Measurements from ENCODE around the gene SLC12A5. TPM values are rescaled to one million over a fixed set of nuclear protein-coding genes. Genes with fewer than 3 reads are reported as not detected.
A peak's percentile ranks its signal among the peaks of the same experiment; 100 is the strongest.
"Not testable (repeated sequence)": the region's sequence is repeated elsewhere in the genome, so short reads cannot be mapped to it uniquely, and the experiment has no call there.

The SLC12A5 gene
- total RNA-seq, 2 donors from 2014 or later: 0.61 TPM; not detected in 1

GRCh38 chr20:46081074-46081473 lies 52.1 kb downstream of the SLC12A5 start:
- Mint-ChIP-seq H3K27ac (no peak overlapping the region), H3K36me3 (ENCODE audit: low read depth) (peaks cover 48% of the 10 kb centered on the region), H3K4me1 (peaks cover 19% of the 10 kb centered on the region), H3K9me3 (no peaks in the 10 kb centered on the region), H3K4me3 (no peak overlapping the region), H3K27me3 (no peaks in the 10 kb centered on the region)
- no peak for ATAC-seq (replicated peaks)

DNA sequence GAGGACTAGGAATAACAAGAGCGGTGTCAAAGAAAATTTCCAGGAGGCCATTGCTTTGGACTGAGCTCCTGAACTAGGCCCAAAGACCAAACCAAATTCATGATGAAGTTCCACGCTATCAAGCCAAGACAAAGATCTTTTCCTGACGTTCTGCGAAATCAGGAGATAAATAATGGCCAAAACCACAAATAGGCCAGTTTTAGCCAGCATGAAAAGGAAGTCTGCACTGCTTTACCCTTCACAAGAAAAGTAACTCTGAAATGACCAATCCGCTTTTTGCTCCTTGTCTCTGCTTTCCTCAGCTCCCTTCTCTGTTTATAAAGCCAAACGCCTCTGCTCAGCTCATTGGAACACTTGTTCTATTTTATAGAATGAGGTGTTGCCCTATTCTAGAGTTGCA lies 54.1 kb downstream of the SLC12A5 start:
- no peak for ATAC-seq (replicated peaks)

DNA sequence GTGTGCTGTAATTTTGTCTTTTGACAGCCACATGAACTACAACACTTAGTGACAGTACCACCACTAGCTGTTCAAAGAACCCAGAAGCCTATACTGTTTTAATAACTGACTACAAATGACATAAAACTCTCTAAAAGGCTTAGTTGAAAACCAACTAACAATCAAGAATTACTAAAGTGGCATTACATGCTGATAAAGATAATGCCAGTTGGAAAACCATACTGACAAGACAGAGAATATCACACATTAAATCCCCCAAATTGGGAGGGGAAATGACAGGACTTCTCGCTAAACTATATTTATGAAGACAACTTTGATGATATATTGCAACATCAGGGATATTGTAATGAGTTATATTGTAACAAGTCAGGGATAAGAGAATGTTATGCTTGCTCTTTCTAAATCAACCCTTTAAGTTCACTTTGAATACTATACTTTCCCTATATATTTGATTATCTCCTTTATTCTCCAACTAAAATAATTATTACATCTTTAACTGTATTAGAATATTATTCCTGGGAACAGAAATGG lies 54.6 kb downstream of the SLC12A5 start:
- H3K9me3 Mint-ChIP-seq: no peaks in the 10 kb centered on the region
- no peak for ATAC-seq (replicated peaks)
- H3K36me3 Mint-ChIP-seq (ENCODE audit: low read depth): peaks cover 44% of the 10 kb centered on the region
- peaks cover 37% of the 10 kb centered on the region for H3K4me1 Mint-ChIP-seq
- no peaks in the 10 kb centered on the region for H3K27me3 Mint-ChIP-seq
- no peak overlapping the region for H3K4me3 Mint-ChIP-seq
- H3K27ac Mint-ChIP-seq: no peak overlapping the region

More for the DNA sequence above, 54.1 kb downstream of the SLC12A5 start:
- no peaks in the 10 kb centered on the region for H3K27me3 Mint-ChIP-seq
- H3K27ac Mint-ChIP-seq: no peak overlapping the region
- H3K4me3 Mint-ChIP-seq: no peak overlapping the region
- peaks cover 34% of the 10 kb centered on the region for H3K4me1 Mint-ChIP-seq
- no peaks in the 10 kb centered on the region for H3K9me3 Mint-ChIP-seq
- H3K36me3 Mint-ChIP-seq (ENCODE audit: low read depth): peaks cover 46% of the 10 kb centered on the region

GRCh38 chr20:46084805-46085178 lies 55.8 kb downstream of the SLC12A5 start:
- no peaks in the 10 kb centered on the region for H3K9me3 Mint-ChIP-seq
- peaks cover 32% of the 10 kb centered on the region for H3K36me3 Mint-ChIP-seq (ENCODE audit: low read depth)
- no peak for ATAC-seq (replicated peaks)
- H3K27me3 Mint-ChIP-seq: no peaks in the 10 kb centered on the region
- no peak overlapping the region for H3K4me3 Mint-ChIP-seq
- H3K27ac Mint-ChIP-seq: no peak overlapping the region
- H3K4me1 Mint-ChIP-seq: peaks cover 37% of the 10 kb centered on the region

GRCh38 chr20:46085179-46085851 lies 56.3 kb downstream of the SLC12A5 start:
- Mint-ChIP-seq H3K4me3 (no peak overlapping the region), H3K27ac (no peak overlapping the region), H3K9me3 (no peaks in the 10 kb centered on the region), H3K4me1 (peaks cover 42% of the 10 kb centered on the region), H3K36me3 (ENCODE audit: low read depth) (peaks cover 28% of the 10 kb centered on the region), H3K27me3 (no peaks in the 10 kb centered on the region)
- ATAC-seq (replicated peaks): no peak

DNA sequence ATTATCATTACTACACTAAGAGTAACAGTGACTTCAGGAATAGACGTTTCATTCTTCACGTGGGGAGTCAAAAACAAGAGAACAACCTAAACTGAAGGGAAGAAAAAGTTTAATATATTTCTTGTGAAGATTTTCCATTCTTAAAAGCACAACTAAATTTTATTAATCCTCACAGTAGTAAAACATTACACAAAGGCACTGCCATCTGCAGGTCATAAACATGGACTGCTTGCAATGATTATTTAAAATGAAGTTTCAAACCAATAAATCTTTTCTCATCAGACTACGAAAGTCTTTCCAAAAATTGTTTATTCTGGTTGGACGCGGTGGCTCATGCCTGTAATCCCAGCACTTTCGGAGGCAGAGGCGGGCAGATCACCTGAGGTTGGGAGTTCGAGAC lies 58.1 kb downstream of the SLC12A5 start:
- no peak for ATAC-seq (replicated peaks)
- H3K9me3 Mint-ChIP-seq: no peaks in the 10 kb centered on the region
- no peaks in the 10 kb centered on the region for H3K27me3 Mint-ChIP-seq
- peaks cover 37% of the 10 kb centered on the region for H3K4me1 Mint-ChIP-seq
- H3K36me3 Mint-ChIP-seq (ENCODE audit: low read depth): peaks cover 27% of the 10 kb centered on the region
- H3K27ac Mint-ChIP-seq: no peak overlapping the region
- peak overlapping the region; percentile 87 for H3K4me3 Mint-ChIP-seq

GRCh38 chr20:46088409-46089166 lies 59.6 kb downstream of the SLC12A5 start:
- Mint-ChIP-seq H3K36me3 (ENCODE audit: low read depth) (peaks cover 27% of the 10 kb centered on the region), H3K27ac (peak overlapping the region; percentile 94), H3K27me3 (no peaks in the 10 kb centered on the region), H3K4me1 (peaks cover 31% of the 10 kb centered on the region), H3K9me3 (no peaks in the 10 kb centered on the region), H3K4me3 (peak overlapping the region; percentile 87)
- ATAC-seq (replicated peaks): no peak

DNA sequence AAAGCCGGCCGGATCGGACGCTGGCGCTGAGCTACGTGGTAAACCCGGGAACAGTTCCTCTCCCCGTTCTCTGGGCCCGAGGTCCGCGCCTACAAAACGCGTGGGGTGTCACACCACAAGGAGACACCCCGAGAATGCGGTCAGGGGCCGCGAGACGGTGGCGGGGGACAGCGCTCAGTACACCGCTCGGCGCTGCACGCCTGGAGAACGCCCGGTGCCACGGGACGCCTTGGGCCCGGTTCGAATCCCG lies 60.1 kb downstream of the SLC12A5 start:
- Mint-ChIP-seq H3K36me3 (ENCODE audit: low read depth) (peaks cover 27% of the 10 kb centered on the region), H3K9me3 (no peaks in the 10 kb centered on the region), H3K27me3 (no peaks in the 10 kb centered on the region), H3K27ac (peak overlapping the region; percentile 94), H3K4me1 (peaks cover 31% of the 10 kb centered on the region), H3K4me3 (peak overlapping the region; percentile 87)
- peak; percentile 49 for ATAC-seq (replicated peaks)

DNA sequence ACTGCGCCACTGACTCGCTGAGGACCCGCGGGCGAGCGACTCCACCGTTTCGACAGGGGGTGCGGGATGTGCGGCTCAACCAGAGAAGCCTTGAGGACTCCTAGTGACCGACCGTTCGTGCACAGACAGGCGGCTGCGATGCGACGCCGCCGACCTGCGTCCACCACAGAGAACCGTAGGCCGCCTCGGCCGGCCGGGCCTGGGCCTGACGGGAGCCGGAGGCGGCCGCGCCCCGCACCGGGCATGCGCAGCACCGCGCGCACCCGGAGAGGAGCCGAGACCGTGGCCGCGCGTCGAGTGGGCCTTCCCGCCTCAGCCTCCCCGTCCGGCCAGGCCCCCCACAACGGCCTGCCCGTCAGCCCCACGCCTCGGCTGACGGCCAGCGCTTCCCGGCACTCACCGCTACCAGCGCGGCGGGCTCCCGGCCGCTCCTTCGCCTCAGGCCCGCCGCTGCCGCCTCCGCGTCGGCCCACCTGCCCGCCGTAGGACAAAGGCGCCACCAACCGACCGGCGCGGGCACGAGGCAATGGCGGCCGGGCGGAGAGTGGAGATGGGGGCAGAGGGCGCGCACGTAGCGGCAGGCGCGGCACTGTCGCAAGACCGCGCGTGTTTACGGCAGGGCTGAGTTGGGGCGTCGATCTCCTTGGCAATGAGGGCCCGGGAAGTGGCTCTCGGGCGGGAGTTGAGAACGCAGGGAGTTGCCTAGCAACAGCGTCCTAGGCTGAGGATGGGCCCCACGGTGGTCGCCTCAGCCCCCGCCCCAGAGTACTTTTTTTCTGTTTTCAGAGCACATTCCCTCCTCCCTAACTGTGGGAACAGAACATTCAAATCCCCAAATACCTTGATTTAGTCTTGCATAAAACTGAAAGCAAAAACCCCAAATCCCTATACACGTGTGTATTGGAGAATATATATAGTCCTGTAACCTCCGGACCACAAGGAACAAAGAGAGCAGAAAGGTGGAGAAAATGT lies 60.7 kb downstream of the SLC12A5 start, which contains the start of gene NCOA5:
TSS of gene NCOA5 (minus strand) at position 546 of the 972 bp plus-strand sequence. CDS start 10,538 bp downstream, outside the sequence.
- Mint-ChIP-seq H3K27ac (peak within 1 kb of the TSS; percentile 94), H3K9me3 (no peaks in the 10 kb centered on the region), H3K36me3 (ENCODE audit: low read depth) (peaks cover 23% of the 10 kb centered on the region), H3K4me3 (peak within 1 kb of the TSS; percentile 87), H3K4me1 (peaks cover 31% of the 10 kb centered on the region), H3K27me3 (no peaks in the 10 kb centered on the region)
- ATAC-seq (replicated peaks): peak; percentile 88

GRCh38 chr20:46091622-46092535 lies 62.9 kb downstream of the SLC12A5 start:
- H3K4me3 Mint-ChIP-seq; H3K27ac Mint-ChIP-seq; ATAC-seq (replicated peaks); H3K27me3 Mint-ChIP-seq; H3K9me3 Mint-ChIP-seq: not testable (repeated sequence)
- Mint-ChIP-seq H3K4me1 (peaks cover 17% of the 10 kb centered on the region), H3K36me3 (ENCODE audit: low read depth) (peaks cover 14% of the 10 kb centered on the region)

GRCh38 chr20:46093531-46093930 lies 64.5 kb downstream of the SLC12A5 start:
- no peak overlapping the region for H3K27ac Mint-ChIP-seq
- no peak for ATAC-seq (replicated peaks)
- H3K36me3 Mint-ChIP-seq (ENCODE audit: low read depth): no peaks in the 10 kb centered on the region
- no peak overlapping the region for H3K4me3 Mint-ChIP-seq
- H3K9me3 Mint-ChIP-seq: no peaks in the 10 kb centered on the region
- H3K4me1 Mint-ChIP-seq: peaks cover 5% of the 10 kb centered on the region
- peaks cover 4% of the 10 kb centered on the region for H3K27me3 Mint-ChIP-seq

GRCh38 chr20:46099491-46100287 lies 70.7 kb downstream of the SLC12A5 start:
- Mint-ChIP-seq H3K4me3 (no peak overlapping the region), H3K27ac (no peak overlapping the region), H3K36me3 (ENCODE audit: low read depth) (no peaks in the 10 kb centered on the region), H3K27me3 (peaks cover 37% of the 10 kb centered on the region), H3K9me3 (no peaks in the 10 kb centered on the region), H3K4me1 (no peaks in the 10 kb centered on the region)
- no peak for ATAC-seq (replicated peaks)

GRCh38 chr20:46100444-46100843 lies 71.4 kb downstream of the SLC12A5 start:
- ATAC-seq (replicated peaks); H3K36me3 Mint-ChIP-seq (ENCODE audit: low read depth); H3K4me1 Mint-ChIP-seq; H3K9me3 Mint-ChIP-seq; H3K27ac Mint-ChIP-seq; H3K4me3 Mint-ChIP-seq: not testable (repeated sequence)
- peaks cover 45% of the 10 kb centered on the region for H3K27me3 Mint-ChIP-seq

Measured in activated T-helper 17 cell treated with anti-CD3 and anti-CD28 coated beads, Interleukin-2, amount 50 U/mL, for 72 hours (primary cell).